Esophagus muscularis mucosa (tissue), 4 donors: ENCODE data around the gene AEBP2. TPM values are rescaled to one million over a fixed set of nuclear protein-coding genes. Genes with fewer than 3 reads are reported as not detected.

Source experiments
- DNase-seq: peaks from one replicate; pipeline ENCODE4 v3.0.0-alpha.2; 2017; ENCODE audit errors: extremely low spot score
- H3K27ac ChIP-seq, 4 donors: fragments of 200-600 bp; sonication (generic); replicated peaks in 1 of 4; 1 replicate in 3 of 4; 2 replicates in 1 of 4; pipeline ENCODE4 v1.5.1; 2016 to 2019; ENCODE audit warnings: mild to moderate bottlenecking in 1 of 4
- H3K27me3 ChIP-seq, 4 donors: fragments of 200-600 bp; sonication (generic); one replicate each; pipeline versions ENCODE4 v1.5.1 to v1.6.0; 2016 to 2019
- H3K36me3 ChIP-seq, 4 donors: fragments of 200-600 bp; sonication (generic); one replicate each; pipeline ENCODE4 v1.5.1; 2016 to 2019
- H3K4me1 ChIP-seq, 4 donors: fragments of 200-600 bp; sonication (generic); one replicate each; pipeline ENCODE4 v1.5.1; 2016 to 2019
- H3K4me3 ChIP-seq, 4 donors: fragments of 200-600 bp; sonication (generic); 1 replicate in 2 of 4; 2 replicates in 2 of 4; pipeline ENCODE4 v1.5.1; 2016 to 2019; ENCODE audit warnings: mild to moderate bottlenecking in 4 of 4, moderate library complexity in 1 of 4
- H3K9me3 ChIP-seq, 4 donors: fragments of 200-600 bp; sonication (generic); 1 replicate in 3 of 4; 2 replicates in 1 of 4; pipeline ENCODE4 v1.5.1; 2016 to 2019
- CTCF ChIP-seq, 3 experiments: fragments of 200-600 bp in 2 of 3; fragments of 450-650 bp in 1 of 3; sonication (generic) in 2 of 3; IDR thresholded peaks; one replicate each; pipeline ENCODE4 v1.5.1; 2017 to 2019; ENCODE audit warnings: antibody characterized with exemption in 3 of 3, mild to moderate bottlenecking in 2 of 3, moderate library complexity in 1 of 3
- EP300 ChIP-seq: sonication (generic); formaldehyde crosslinking; IDR thresholded peaks from one replicate; pipeline ENCODE4 v1.6.1; 2017; ENCODE audit warnings: antibody characterized with exemption
- POLR2A ChIP-seq: fragments of 450-650 bp; IDR thresholded peaks from one replicate; pipeline ENCODE4 v1.6.1; 2017; ENCODE audit warnings: antibody characterized with exemption, moderate library complexity, mild to moderate bottlenecking, low read depth
- POLR2AphosphoS5 ChIP-seq, 2 donors: sonication (generic); formaldehyde crosslinking; IDR thresholded peaks; one replicate each; pipeline ENCODE4 v1.6.1; 2017; ENCODE audit warnings: antibody characterized with exemption in 2 of 2
- WGBS: methylation state at CpG from one replicate; pipeline ENCODE4 v1.1.5; 2018; 5-methylcytosine and 5-hydroxymethylcytosine counted together
- intact Hi-C: fragments of 100-400 bp; cut with DNase I; formaldehyde crosslinking; loops from one replicate; pipeline ENCODE4 v1.15.1; 2023
- total RNA-seq, 4 donors: library from RNA; depleted of rRNA; stranded (reverse); fragments of >200 nt; gene quantifications; one replicate each; pipeline versions ENCODE4 v1.1.0 to v1.2.1, GENCODE V29; 2016

Gene AEBP2
- total RNA-seq, 4 donors from 2014 or later, result 31.8 to 48.9 (median 37.1) TPM

- Histone ChIP-seq H3K9me3 (no peaks in the 10 kb centered on the region), H3K36me3 (peaks cover 0 to 2% (median 0%) of the 10 kb centered on the region in 4 donors), H3K27ac (peak overlapping the region in 3 of 4 donors; percentile 28 to 43 (median 42)), H3K4me1 (peaks cover 28 to 57% (median 48%) of the 10 kb centered on the region in 4 donors), H3K27me3 (no peaks in the 10 kb centered on the region), H3K4me3 (no peak overlapping the region)
- intact Hi-C loops, result no loop called here
- TF ChIP-seq POLR2A, result no peak
- no peak for TF ChIP-seq CTCF (IDR thresholded peaks at IDR 0.05)
- no peak for TF ChIP-seq EP300
- no peak for TF ChIP-seq POLR2AphosphoS5 (IDR thresholded peaks at IDR 0.05)
- no peak for DNase-seq
- 46% methylated on average over 6 of the region's 6 CpGs for whole genome bisulfite sequencing
Measured at GRCh38 chr12:19451196-19451595, 11.9 kb downstream of the AEBP2 start.

- no peak for TF ChIP-seq EP300
- no peak for TF ChIP-seq CTCF (IDR thresholded peaks at IDR 0.05)
- TF ChIP-seq POLR2AphosphoS5 (IDR thresholded peaks at IDR 0.05), result no peak
- TF ChIP-seq POLR2A, result no peak
- intact Hi-C loops, result no loop called here
- 86% methylated on average over 7 of the region's 7 CpGs for WGBS
Measured at GRCh38 chr12:19453961-19454360, 14.7 kb downstream of the AEBP2 start.

GRCh38 chr12:19454837-19455236, 15.5 kb downstream of the AEBP2 start:
- Histone ChIP-seq H3K4me1 (peaks cover 22 to 67% (median 35%) of the 10 kb centered on the region in 4 donors), H3K4me3 (no peak overlapping the region), H3K9me3 (no peaks in the 10 kb centered on the region), H3K27me3 (no peaks in the 10 kb centered on the region), H3K36me3 (peaks cover 0 to 8% (median 0%) of the 10 kb centered on the region in 4 donors), H3K27ac (no peak overlapping the region)
- intact Hi-C loops, result no loop called here
- DNase-seq, result no peak
- TF ChIP-seq POLR2A (no peak), EP300 (no peak), POLR2AphosphoS5 (IDR thresholded peaks at IDR 0.05) (no peak), CTCF (IDR thresholded peaks at IDR 0.05) (no peak)
- WGBS, result 65% methylated on average over 2 of the region's 2 CpGs

More at GRCh38 chr12:19453961-19454360, 14.7 kb downstream of the AEBP2 start:
- Histone ChIP-seq H3K4me3 (no peak overlapping the region), H3K27me3 (no peaks in the 10 kb centered on the region), H3K4me1 (peaks cover 26 to 70% (median 42%) of the 10 kb centered on the region in 4 donors), H3K9me3 (no peaks in the 10 kb centered on the region), H3K27ac (no peak overlapping the region), H3K36me3 (peaks cover 0 to 8% (median 0%) of the 10 kb centered on the region in 4 donors)
- DNase-seq, result no peak

GRCh38 chr12:19456176-19456575, 16.9 kb downstream of the AEBP2 start:
- H3K4me1 ChIP-seq, result peaks cover 11 to 56% (median 23%) of the 10 kb centered on the region in 4 donors
- no peak for DNase-seq
- H3K36me3 ChIP-seq, result peaks cover 0 to 8% (median 0%) of the 10 kb centered on the region in 4 donors
- no peak for TF ChIP-seq POLR2AphosphoS5 (IDR thresholded peaks at IDR 0.05)
- no peak for TF ChIP-seq POLR2A
- TF ChIP-seq EP300, result no peak
- TF ChIP-seq CTCF (IDR thresholded peaks at IDR 0.05), result no peak
- intact Hi-C loops, result no loop called here
- H3K27me3 ChIP-seq, result no peaks in the 10 kb centered on the region
- 87% methylated on average over 5 of the region's 7 CpGs for WGBS
- no peak overlapping the region for H3K27ac ChIP-seq
- H3K9me3 ChIP-seq, result no peaks in the 10 kb centered on the region
- no peak overlapping the region for H3K4me3 ChIP-seq

- H3K27me3 ChIP-seq, result no peaks in the 10 kb centered on the region
- H3K4me1 ChIP-seq, result peaks cover 10 to 51% (median 21%) of the 10 kb centered on the region in 4 donors
- intact Hi-C loops, result no loop called here
- H3K4me3 ChIP-seq, result no peak overlapping the region
- H3K9me3 ChIP-seq, result no peaks in the 10 kb centered on the region
- no peak overlapping the region for H3K27ac ChIP-seq
- H3K36me3 ChIP-seq, result peaks cover 0 to 8% (median 0%) of the 10 kb centered on the region in 4 donors
- no peak for DNase-seq
- WGBS, result 93% methylated on average over 6 of the region's 6 CpGs
- no peak for TF ChIP-seq CTCF (IDR thresholded peaks at IDR 0.05)
- no peak for TF ChIP-seq POLR2AphosphoS5 (IDR thresholded peaks at IDR 0.05)
- TF ChIP-seq POLR2A, result no peak
- TF ChIP-seq EP300, result no peak
Measured at GRCh38 chr12:19457561-19457960, 18.3 kb downstream of the AEBP2 start.
